HG03342 (cell line): ENCODE results near the gene UCP2.

Experiments used
- ATAC-seq: cut with Tn5 transposase; IDR thresholded peaks from one replicate; pipeline ENCODE4 v1.9.1; 2021; ENCODE audit warnings: mild to moderate bottlenecking, moderate library complexity; ENCODE audit not compliant: unreplicated experiment

Gene UCP2

DNA sequence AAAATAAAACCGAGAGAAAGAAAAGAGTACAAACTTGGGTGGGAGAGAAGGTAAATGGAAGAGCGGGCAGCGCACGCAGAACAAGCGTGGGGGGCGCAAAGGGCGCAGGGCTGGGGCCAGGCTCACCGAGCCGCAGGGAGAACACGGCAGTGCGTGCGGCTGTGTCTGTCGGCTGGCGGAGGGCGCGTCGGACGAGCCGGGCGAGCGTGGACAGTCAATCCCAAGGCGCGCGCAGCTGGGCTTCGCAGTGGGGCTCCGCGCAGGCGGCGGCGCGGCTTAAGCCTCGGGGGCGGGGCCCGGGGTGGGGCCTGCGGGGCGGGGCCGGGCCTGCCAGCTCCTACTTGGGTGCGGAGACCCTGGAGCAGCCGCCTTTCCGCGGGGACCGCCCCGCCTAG lies at the start of gene UCP2:
Gene UCP2, minus strand, starts transcription at position 249 of the 395 bp plus-strand sequence. CDS start 4,465 bp downstream, outside the sequence.
- peak; percentile 33 for ATAC-seq

- no peak for ATAC-seq
These were observed 48.4 kb upstream of the UCP2 start for GRCh38 chr11:74030723-74031676.

GRCh38 chr11:74025467-74026166 lies 43.0 kb upstream of the UCP2 start:
- no peak for ATAC-seq

GRCh38 chr11:74024261-74025029 lies 41.8 kb upstream of the UCP2 start:
- ATAC-seq = no peak

DNA sequence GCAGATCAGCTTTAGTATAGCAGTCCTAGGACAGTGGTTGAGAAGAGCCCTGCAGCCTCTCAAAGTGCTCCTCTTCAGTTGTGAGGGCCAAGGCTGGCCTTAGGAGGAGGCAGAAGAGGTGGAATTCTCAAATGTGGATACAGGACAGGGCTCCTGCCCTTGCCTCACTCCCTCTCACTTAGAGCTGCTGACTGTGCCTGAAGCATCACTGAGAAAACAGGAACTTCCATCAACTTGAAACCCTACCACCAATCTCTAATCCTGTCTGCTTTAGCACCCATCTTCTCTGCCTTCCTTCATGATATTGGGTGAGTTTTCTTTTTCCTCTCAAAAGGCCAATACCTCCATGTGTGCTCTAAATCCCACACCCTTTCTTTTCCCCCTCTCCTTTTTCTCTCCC lies 40.6 kb upstream of the UCP2 start:
- ATAC-seq = no peak

DNA sequence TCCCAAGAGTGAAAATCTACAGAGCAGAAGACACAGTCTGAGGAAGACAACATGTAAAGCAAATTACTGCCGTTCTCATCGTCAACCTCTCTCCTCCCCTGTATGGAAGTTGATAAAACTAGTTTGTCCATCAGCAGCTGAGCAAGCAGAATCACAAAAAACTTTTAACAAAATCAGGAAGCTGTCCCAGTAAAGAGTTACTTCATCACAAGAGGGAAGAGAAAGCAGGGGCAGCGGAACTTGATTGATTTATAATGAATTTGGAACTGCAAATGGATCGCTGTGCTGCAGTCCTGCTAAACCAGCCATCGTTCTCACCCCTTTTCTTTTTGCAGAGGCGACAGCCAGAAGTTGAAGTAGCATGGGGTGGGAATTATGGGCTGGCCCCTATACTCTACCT lies 39.9 kb upstream of the UCP2 start:
- ATAC-seq = no peak

- no peak for ATAC-seq
These were observed 39.4 kb upstream of the UCP2 start for GRCh38 chr11:74021998-74022397.

- ATAC-seq = peak; percentile 74
These were observed 37.9 kb upstream of the UCP2 start for GRCh38 chr11:74020539-74020938.

DNA sequence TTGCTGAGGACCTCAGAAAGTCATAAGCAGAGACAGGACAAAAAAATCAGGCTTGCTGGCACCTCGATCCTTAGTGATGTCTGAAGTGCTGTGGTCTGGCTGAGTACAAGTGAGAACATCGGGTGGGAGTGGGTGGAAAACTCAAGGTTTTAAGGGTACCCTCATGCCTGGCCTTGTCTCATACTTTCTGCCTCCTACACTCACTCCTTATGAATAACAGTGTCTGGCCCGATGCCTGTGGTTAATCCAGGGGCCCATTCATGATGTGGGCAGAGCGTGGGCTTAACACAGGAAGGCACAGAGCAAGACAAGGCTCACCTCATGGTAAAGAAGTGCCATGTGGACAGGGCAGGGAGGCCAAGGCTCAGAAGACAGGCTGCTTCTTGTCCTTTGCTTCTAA lies 37.2 kb upstream of the UCP2 start:
- no peak for ATAC-seq

- ATAC-seq = no peak
These were observed 36.6 kb upstream of the UCP2 start for GRCh38 chr11:74019104-74019738.

- no peak for ATAC-seq
These were observed 35.8 kb upstream of the UCP2 start for GRCh38 chr11:74018331-74019005.

GRCh38 chr11:74017631-74018030 lies 35.0 kb upstream of the UCP2 start:
- ATAC-seq = no peak

DNA sequence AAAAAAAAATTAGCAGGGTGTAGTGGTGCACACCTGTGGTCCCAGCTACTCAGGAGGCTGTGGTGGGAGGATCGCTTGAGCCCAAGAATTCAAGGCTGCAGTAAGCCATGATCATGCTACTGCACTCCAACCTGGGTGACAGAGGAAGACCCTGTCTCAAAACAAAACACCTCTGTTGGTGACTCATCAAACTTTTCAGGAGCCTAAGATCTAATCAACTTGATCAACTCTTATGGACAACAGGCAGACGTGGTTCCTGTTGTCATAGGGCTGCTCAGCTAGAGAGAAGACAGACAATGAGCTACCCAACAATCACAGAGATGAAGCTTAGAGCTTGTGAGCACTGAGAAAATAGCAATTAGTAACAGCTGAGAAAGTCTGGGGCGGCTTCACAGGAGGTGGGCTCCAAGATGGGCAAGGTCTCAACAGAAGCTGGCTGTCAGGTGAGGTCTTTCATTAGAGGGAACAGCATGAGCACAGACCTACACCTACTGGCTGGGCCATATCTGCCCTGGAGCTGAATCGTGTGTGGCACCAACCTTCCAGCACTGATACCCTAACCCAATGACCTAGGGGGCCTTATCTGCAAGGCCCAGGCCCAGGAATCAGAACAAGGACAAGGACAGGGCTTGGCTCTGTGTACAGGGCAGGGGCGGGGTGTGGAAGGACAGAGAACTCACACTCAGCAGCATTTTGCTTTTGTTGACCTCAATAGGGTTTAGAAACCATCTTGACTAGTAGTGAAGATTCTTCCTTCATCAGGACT lies 33.5 kb upstream of the UCP2 start:
- ATAC-seq = no peak

- no peak for ATAC-seq
These were observed 32.2 kb upstream of the UCP2 start for GRCh38 chr11:74014880-74015279.

DNA sequence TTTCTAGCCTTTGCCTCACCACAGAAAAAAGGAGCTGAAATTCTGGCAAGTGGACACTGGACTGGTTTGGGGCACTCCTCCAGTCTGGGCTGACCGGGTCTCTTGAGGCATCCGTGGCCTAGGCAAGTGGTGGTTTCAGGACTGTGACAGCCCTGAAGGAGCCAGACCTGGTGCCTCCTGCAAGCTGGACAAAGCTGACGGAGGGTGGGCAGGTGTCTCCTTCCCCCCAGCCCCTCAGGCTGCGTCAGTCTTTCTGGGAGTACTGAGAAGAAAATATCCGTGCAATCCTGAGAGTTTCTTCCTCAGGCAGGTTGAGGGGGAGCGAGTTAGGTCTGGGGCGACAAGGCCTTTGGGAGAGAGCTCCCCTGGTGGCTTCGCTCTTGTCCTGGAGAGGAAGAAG lies 30.5 kb upstream of the UCP2 start:
- no peak for ATAC-seq

- no peak for ATAC-seq
These were observed 29.6 kb upstream of the UCP2 start for GRCh38 chr11:74012074-74012809.

GRCh38 chr11:74011360-74012073 lies 28.9 kb upstream of the UCP2 start:
- peak; percentile 78 for ATAC-seq
